ENCODE results near the gene VGLL4.

DNA sequence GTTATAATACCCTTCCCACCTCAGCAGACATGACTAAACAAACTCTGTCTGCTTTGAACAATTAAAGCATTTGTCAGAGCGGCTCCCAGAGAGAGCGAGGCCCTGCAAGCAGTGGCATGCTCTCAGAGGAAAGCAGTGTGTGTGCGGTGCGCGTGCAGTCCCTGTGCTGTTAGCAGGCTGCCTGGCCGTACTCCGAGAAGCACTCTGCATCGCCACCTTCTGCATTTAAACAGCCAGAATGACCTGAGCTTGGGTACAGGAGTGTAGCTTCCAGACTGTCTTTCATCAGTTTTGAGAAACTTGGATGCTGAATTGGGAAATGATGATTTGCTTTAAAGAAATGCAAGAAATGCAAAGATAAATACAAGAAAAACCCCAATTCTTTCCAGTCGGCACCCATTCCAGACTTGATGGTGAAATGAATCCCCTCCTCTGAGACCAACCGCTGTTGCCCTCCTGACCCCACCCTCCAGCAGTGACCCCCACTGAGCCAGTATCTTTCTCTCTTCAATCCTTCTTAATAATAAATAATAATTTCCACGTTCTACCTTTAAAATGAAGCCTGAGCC lies 113.5 kb downstream of the VGLL4 start:
- TF ChIP-seq, protein P1, sequence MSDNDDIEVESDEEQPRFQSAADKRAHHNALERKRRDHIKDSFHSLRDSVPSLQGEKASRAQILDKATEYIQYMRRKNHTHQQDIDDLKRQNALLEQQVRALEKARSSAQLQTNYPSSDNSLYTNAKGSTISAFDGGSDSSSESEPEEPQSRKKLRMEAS (IDR thresholded peaks at IDR 0.05) = no peak
- TF ChIP-seq POLR2A (IDR thresholded peaks at IDR 0.05; ENCODE audit: borderline replicate concordance, extremely low read depth, insufficient read depth, insufficient read length) (no peak), TCF7L2 (IDR thresholded peaks at IDR 0.05; ENCODE audit: borderline replicate concordance, extremely low read depth, insufficient read depth, insufficient read length) (no peak), SIN3A (IDR thresholded peaks at IDR 0.05; ENCODE audit: low read depth) (no peak), ZNF274 (IDR thresholded peaks at IDR 0.05; ENCODE audit: low read depth, low read length) (no peak), EGR1 (IDR thresholded peaks at IDR 0.05; ENCODE audit: low read depth) (no peak), SRF (IDR thresholded peaks at IDR 0.05; ENCODE audit: low read depth) (no peak)
- TF ChIP-seq, protein P2, sequence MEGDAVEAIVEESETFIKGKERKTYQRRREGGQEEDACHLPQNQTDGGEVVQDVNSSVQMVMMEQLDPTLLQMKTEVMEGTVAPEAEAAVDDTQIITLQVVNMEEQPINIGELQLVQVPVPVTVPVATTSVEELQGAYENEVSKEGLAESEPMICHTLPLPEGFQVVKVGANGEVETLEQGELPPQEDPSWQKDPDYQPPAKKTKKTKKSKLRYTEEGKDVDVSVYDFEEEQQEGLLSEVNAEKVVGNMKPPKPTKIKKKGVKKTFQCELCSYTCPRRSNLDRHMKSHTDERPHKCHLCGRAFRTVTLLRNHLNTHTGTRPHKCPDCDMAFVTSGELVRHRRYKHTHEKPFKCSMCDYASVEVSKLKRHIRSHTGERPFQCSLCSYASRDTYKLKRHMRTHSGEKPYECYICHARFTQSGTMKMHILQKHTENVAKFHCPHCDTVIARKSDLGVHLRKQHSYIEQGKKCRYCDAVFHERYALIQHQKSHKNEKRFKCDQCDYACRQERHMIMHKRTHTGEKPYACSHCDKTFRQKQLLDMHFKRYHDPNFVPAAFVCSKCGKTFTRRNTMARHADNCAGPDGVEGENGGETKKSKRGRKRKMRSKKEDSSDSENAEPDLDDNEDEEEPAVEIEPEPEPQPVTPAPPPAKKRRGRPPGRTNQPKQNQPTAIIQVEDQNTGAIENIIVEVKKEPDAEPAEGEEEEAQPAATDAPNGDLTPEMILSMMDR (IDR thresholded peaks at IDR 0.05 in 2 of 3, conservative IDR thresholded peaks at IDR 0.05 in 1 of 3; ENCODE audit: borderline replicate concordance in 1 of 3, insufficient read depth in 1 of 3, low read depth in 2 of 3, low read length in 2 of 3) = no peak
- TF ChIP-seq, protein P3, sequence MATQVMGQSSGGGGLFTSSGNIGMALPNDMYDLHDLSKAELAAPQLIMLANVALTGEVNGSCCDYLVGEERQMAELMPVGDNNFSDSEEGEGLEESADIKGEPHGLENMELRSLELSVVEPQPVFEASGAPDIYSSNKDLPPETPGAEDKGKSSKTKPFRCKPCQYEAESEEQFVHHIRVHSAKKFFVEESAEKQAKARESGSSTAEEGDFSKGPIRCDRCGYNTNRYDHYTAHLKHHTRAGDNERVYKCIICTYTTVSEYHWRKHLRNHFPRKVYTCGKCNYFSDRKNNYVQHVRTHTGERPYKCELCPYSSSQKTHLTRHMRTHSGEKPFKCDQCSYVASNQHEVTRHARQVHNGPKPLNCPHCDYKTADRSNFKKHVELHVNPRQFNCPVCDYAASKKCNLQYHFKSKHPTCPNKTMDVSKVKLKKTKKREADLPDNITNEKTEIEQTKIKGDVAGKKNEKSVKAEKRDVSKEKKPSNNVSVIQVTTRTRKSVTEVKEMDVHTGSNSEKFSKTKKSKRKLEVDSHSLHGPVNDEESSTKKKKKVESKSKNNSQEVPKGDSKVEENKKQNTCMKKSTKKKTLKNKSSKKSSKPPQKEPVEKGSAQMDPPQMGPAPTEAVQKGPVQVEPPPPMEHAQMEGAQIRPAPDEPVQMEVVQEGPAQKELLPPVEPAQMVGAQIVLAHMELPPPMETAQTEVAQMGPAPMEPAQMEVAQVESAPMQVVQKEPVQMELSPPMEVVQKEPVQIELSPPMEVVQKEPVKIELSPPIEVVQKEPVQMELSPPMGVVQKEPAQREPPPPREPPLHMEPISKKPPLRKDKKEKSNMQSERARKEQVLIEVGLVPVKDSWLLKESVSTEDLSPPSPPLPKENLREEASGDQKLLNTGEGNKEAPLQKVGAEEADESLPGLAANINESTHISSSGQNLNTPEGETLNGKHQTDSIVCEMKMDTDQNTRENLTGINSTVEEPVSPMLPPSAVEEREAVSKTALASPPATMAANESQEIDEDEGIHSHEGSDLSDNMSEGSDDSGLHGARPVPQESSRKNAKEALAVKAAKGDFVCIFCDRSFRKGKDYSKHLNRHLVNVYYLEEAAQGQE (IDR thresholded peaks at IDR 0.05; ENCODE audit: low read depth) = no peak
